IPS-18a (cell line): Measurements from ENCODE around the gene AUTS2.

ENCODE experiments used
- H3K27ac ChIP-seq: one replicate; pipeline ENCODE4 v1.5.1; 2013; ENCODE audit warnings: low read length
- H3K27me3 ChIP-seq: one replicate; pipeline ENCODE4 v1.6.1; 2013; ENCODE audit warnings: mild to moderate bottlenecking, low read length; ENCODE audit not compliant: control insufficient read depth, insufficient read depth
- H3K36me3 ChIP-seq: one replicate; pipeline ENCODE4 v1.6.1; 2013; ENCODE audit warnings: low read depth, low read length; ENCODE audit not compliant: control insufficient read depth
- H3K4me1 ChIP-seq: one replicate; pipeline ENCODE4 v1.6.1; 2013; ENCODE audit warnings: low read depth, low read length; ENCODE audit not compliant: control insufficient read depth
- H3K4me3 ChIP-seq: one replicate; pipeline ENCODE4 v1.5.1; 2013; ENCODE audit warnings: low read length
- H3K9ac ChIP-seq: one replicate; pipeline ENCODE4 v1.6.1; 2013; ENCODE audit warnings: mild to moderate bottlenecking, low read length, moderate library complexity
- H3K9me3 ChIP-seq: one replicate; pipeline ENCODE4 v1.6.1; 2013; ENCODE audit warnings: low read depth, low read length; ENCODE audit not compliant: control insufficient read depth

The AUTS2 gene

GRCh38 chr7:70660819-70661191 lies 1062.5 kb downstream of the AUTS2 start:
- Histone ChIP-seq H3K9me3 (no peaks in the 10 kb centered on the region), H3K27ac (no peak overlapping the region), H3K4me3 (no peak overlapping the region), H3K36me3 (no peaks in the 10 kb centered on the region), H3K27me3 (no peaks in the 10 kb centered on the region), H3K4me1 (peaks cover 8% of the 10 kb centered on the region), H3K9ac (no peak overlapping the region)

GRCh38 chr7:70663680-70664079 lies 1065.4 kb downstream of the AUTS2 start:
- Histone ChIP-seq H3K9ac (no peak overlapping the region), H3K27me3 (no peaks in the 10 kb centered on the region), H3K9me3 (no peaks in the 10 kb centered on the region), H3K4me1 (peaks cover 12% of the 10 kb centered on the region), H3K27ac (no peak overlapping the region), H3K36me3 (no peaks in the 10 kb centered on the region), H3K4me3 (no peak overlapping the region)

- Histone ChIP-seq H3K9ac (no peak overlapping the region), H3K4me1 (peaks cover 8% of the 10 kb centered on the region), H3K27ac (no peak overlapping the region), H3K27me3 (no peaks in the 10 kb centered on the region), H3K36me3 (no peaks in the 10 kb centered on the region), H3K4me3 (no peak overlapping the region), H3K9me3 (no peaks in the 10 kb centered on the region)
Observed at GRCh38 chr7:70665997-70666396, 1067.7 kb downstream of the AUTS2 start.

GRCh38 chr7:70667406-70667805 lies 1069.1 kb downstream of the AUTS2 start:
- no peak overlapping the region for H3K9ac ChIP-seq

GRCh38 chr7:70668606-70669358 lies 1070.5 kb downstream of the AUTS2 start:
- H3K9me3 ChIP-seq = no peaks in the 10 kb centered on the region
- H3K36me3 ChIP-seq = no peaks in the 10 kb centered on the region
- H3K27ac ChIP-seq = no peak overlapping the region
- no peaks in the 10 kb centered on the region for H3K27me3 ChIP-seq
- no peak overlapping the region for H3K4me3 ChIP-seq
- H3K4me1 ChIP-seq = peaks cover 8% of the 10 kb centered on the region
- no peak overlapping the region for H3K9ac ChIP-seq

More at GRCh38 chr7:70667406-70667805, 1069.1 kb downstream of the AUTS2 start:
- Histone ChIP-seq H3K36me3 (no peaks in the 10 kb centered on the region), H3K9me3 (no peaks in the 10 kb centered on the region), H3K4me1 (peaks cover 7% of the 10 kb centered on the region), H3K4me3 (no peak overlapping the region), H3K27me3 (no peaks in the 10 kb centered on the region), H3K27ac (no peak overlapping the region)

GRCh38 chr7:70669854-70670253 lies 1071.6 kb downstream of the AUTS2 start:
- Histone ChIP-seq H3K27ac (no peak overlapping the region), H3K9ac (no peak overlapping the region), H3K36me3 (no peaks in the 10 kb centered on the region), H3K27me3 (no peaks in the 10 kb centered on the region), H3K9me3 (no peaks in the 10 kb centered on the region), H3K4me3 (no peak overlapping the region), H3K4me1 (peaks cover 16% of the 10 kb centered on the region)

- Histone ChIP-seq H3K4me1 (peaks cover 16% of the 10 kb centered on the region), H3K9ac (no peak overlapping the region), H3K27ac (no peak overlapping the region), H3K27me3 (no peaks in the 10 kb centered on the region), H3K4me3 (no peak overlapping the region), H3K9me3 (no peaks in the 10 kb centered on the region), H3K36me3 (no peaks in the 10 kb centered on the region)
Observed at GRCh38 chr7:70670288-70670687, 1072.0 kb downstream of the AUTS2 start.

GRCh38 chr7:70673778-70674570 lies 1075.7 kb downstream of the AUTS2 start:
- Histone ChIP-seq H3K36me3 (no peaks in the 10 kb centered on the region), H3K4me1 (peaks cover 9% of the 10 kb centered on the region)

GRCh38 chr7:70674571-70675010 lies 1076.3 kb downstream of the AUTS2 start:
- Histone ChIP-seq H3K4me1 (peaks cover 9% of the 10 kb centered on the region), H3K9ac (no peak overlapping the region), H3K9me3 (no peaks in the 10 kb centered on the region), H3K27me3 (peaks cover 15% of the 10 kb centered on the region), H3K27ac (no peak overlapping the region), H3K4me3 (no peak overlapping the region), H3K36me3 (no peaks in the 10 kb centered on the region)

More at GRCh38 chr7:70673778-70674570, 1075.7 kb downstream of the AUTS2 start:
- Histone ChIP-seq H3K9ac (no peak overlapping the region), H3K4me3 (no peak overlapping the region), H3K27ac (no peak overlapping the region), H3K27me3 (peaks cover 9% of the 10 kb centered on the region), H3K9me3 (no peaks in the 10 kb centered on the region)

GRCh38 chr7:70676243-70676642 lies 1078.0 kb downstream of the AUTS2 start:
- Histone ChIP-seq H3K36me3 (no peaks in the 10 kb centered on the region), H3K4me3 (no peak overlapping the region), H3K27me3 (peaks cover 31% of the 10 kb centered on the region), H3K9ac (no peak overlapping the region), H3K9me3 (no peaks in the 10 kb centered on the region), H3K27ac (no peak overlapping the region), H3K4me1 (peaks cover 23% of the 10 kb centered on the region)

GRCh38 chr7:70678621-70679251 lies 1080.5 kb downstream of the AUTS2 start:
- no peak overlapping the region for H3K27ac ChIP-seq
- H3K27me3 ChIP-seq = peaks cover 53% of the 10 kb centered on the region
- no peaks in the 10 kb centered on the region for H3K36me3 ChIP-seq
- H3K4me3 ChIP-seq = no peak overlapping the region
- no peak overlapping the region for H3K9ac ChIP-seq
- peaks cover 35% of the 10 kb centered on the region for H3K4me1 ChIP-seq
- H3K9me3 ChIP-seq = no peaks in the 10 kb centered on the region
